Fibroblast of skin of back (primary cell): ENCODE data around the gene GNA12.

Experiments
- DNase-seq: peaks from one replicate; pipeline ENCODE4 v3.0.0-alpha.2; 2013

The GNA12 gene

DNA sequence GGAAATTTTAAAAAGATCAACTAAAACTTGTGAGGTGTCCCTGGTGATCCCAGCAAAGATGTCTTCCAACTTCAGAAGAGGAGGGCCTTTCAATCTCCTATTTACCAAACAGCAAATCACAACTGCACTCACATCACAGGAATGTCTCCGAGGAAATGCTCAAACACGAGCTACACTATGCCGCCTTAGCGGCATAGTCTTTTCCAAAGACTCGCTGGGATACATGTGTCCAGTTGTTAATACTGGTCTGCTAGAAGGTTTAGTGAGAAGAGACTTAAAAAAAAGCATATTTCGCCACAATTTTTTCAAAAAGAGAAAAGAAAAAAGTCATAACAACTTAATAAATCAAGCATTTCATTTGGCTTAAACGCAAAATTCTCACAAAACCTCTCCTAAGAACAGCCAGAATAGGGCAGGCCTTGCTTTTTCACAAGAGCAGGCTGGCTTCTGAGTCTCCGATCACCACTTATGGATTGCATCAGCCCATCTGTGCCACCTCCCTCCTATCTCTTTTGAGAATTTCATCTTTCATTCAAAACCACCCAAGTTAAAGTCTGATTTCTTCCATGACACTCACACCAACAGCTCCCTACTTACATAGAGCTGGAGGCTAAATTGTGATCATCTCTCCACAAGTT is 66.1 kb downstream of the GNA12 start:
- DNase-seq = no peak

GRCh38 chr7:2776401-2776800 is 67.7 kb downstream of the GNA12 start:
- DNase-seq = no peak

DNA sequence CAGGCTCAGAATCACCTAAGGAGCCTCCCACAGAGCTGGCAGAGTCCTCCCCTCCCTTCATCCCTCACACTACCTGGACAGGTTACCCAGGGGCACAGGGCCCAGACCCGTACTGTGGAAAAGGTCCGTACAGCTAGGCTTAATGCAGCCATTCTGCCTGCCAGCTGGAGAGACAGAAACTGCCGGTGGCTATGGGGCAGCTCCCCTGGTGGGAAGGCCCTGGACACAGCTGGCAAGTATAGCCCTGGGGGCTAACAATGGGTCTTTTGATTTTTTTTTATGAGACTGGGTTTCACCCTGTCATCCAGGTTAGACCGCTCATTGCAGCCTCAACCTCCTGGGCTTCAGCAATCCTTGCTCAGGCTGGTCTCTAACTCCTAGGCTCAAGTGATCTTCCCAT is 68.3 kb downstream of the GNA12 start:
- DNase-seq = no peak

- DNase-seq = no peak
Measured at GRCh38 chr7:2775376-2775775, 68.7 kb downstream of the GNA12 start.

DNA sequence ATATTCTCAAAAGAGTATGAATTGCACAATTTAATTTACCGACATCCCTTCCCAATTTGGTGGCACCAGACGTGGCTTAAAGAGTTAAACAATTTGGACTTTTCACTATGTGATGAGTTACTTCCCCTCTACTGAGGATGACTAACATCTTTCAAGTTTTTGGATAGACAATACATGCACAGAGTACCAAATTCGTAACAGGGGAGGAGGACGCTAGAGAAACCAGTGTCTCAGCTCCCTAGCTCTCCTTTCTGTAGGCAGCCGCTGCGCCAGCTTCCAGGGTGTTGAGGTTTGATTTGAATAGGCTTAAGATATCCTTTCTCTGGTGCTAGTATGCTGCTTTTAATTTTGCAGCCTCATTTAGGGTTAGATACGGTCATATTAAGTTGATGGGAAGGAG is 69.2 kb downstream of the GNA12 start:
- DNase-seq = no peak

DNA sequence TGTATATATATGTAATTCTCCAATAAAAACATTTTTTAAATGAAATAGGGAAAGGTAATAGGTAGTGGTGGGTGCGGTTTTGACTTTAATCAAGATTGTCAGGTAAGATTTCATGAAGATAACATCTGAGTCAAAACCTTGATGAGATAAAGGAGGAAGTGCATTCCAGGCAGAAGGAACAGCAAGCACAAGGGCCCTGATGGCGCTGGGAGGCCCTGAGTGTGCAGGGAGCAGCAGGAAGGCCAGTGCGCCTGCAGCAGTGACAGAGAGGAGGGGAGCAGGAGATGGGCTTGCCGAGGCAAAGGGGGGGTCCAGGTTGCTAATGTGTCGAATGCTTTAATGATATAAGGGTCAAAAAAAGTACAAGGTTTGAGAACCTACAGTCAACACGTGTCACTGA is 69.8 kb downstream of the GNA12 start:
- DNase-seq = no peak

- no peak for DNase-seq
Measured at GRCh38 chr7:2773608-2774007, 70.5 kb downstream of the GNA12 start.

DNA sequence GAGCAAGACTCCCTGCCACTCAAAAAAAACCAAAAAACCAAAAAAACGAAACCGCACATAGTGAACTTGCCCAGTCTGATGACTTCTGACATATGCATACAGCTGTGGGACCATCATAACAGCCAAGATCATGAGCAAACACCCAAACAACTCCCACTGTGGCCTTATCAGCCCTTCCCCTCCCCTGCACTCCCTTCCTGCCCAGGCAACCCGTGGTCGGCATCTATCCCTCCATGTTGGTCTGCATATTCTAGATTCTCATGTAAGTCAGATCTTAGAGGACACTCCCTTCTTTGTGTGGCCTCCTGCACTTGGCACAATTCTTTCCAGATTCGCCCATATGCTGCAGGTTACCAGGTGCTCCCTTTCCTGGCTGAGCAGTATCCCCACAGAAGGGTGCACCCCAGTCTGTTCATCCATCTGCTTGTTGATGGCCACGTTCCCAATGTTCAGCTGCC is 72.8 kb downstream of the GNA12 start:
- DNase-seq = no peak

DNA sequence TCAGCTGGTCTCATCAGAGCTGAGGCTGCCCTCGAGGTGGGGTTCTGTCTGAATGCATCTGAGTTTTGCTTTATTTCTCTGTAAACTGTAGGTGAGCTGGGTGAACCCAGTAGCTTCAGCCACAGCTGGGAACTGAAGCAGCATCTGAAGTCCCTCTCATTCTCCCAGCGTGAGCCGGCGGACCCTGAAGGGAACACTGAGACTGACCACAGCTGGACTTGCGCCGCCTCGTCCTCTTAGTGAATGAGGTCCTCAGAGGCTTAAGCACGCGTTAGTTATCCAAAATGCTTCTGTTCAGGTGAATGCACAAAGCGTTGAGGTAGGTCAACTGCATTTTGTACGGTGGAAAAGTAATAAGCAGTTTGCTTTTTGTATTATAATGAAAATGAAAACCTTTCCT is 79.5 kb downstream of the GNA12 start:
- DNase-seq = no peak

- no peak for DNase-seq
Measured at GRCh38 chr7:2763597-2763996, 80.5 kb downstream of the GNA12 start.

GRCh38 chr7:2761801-2762497 is 82.2 kb downstream of the GNA12 start:
- no peak for DNase-seq

- DNase-seq = no peak
Measured at GRCh38 chr7:2761131-2761624, 82.9 kb downstream of the GNA12 start.

DNA sequence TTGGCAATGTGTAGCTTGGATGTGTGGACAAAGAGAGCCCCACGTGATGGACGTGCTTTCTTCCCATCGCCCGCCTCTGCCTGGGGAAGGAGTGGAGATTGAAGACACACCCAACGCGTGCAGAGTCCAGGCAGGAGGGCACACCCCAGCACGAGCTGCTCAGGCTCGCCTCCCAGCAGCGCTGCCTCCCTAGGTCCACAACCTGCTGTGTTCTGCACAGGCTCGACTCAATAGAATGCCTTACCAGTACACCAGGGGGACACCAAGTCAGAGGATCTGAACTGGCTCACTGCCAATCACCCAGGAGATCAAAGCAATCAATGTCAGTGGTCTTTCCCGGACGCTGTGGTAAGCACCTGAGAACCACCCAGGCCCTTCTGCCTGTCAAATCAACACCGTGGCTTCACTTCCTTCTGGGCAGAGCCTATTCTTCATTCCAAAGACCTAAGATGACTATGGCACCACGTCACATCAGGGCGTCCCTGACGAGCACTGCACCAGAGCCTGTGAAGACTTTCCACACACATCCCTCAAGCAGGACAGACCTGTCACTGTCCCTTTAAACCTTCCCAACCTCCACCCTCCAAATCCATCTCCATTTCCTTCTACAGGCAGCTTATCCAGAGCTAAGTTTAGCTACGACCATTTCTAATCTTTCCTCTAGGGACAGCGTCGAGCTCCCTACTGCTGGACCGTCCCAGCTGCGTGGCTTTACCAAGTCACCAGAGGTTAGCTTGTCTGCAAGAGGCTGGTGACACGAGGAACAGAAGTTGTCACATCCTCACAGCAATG is 83.8 kb downstream of the GNA12 start:
- DNase-seq = peak; percentile 67

DNA sequence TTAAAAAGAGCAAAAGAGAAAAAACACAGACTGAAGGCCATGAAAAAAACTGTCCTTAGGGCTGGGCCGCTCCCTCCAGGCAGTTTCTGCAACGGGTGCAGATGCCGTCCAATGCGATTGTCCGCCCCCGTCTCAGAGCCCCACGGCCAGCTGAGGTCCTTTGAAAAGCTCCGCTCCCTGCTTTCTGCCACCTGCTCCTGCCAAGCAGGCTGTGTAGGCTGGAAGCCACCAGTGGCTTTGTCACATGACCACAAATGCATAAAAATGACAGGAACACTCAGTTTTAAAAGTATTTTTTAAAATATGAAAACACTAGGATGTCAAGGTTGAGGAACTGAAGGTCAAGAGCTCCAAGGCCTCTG is 84.4 kb downstream of the GNA12 start:
- DNase-seq = no peak

GRCh38 chr7:2758673-2759616 is 85.2 kb downstream of the GNA12 start:
- no peak for DNase-seq

DNA sequence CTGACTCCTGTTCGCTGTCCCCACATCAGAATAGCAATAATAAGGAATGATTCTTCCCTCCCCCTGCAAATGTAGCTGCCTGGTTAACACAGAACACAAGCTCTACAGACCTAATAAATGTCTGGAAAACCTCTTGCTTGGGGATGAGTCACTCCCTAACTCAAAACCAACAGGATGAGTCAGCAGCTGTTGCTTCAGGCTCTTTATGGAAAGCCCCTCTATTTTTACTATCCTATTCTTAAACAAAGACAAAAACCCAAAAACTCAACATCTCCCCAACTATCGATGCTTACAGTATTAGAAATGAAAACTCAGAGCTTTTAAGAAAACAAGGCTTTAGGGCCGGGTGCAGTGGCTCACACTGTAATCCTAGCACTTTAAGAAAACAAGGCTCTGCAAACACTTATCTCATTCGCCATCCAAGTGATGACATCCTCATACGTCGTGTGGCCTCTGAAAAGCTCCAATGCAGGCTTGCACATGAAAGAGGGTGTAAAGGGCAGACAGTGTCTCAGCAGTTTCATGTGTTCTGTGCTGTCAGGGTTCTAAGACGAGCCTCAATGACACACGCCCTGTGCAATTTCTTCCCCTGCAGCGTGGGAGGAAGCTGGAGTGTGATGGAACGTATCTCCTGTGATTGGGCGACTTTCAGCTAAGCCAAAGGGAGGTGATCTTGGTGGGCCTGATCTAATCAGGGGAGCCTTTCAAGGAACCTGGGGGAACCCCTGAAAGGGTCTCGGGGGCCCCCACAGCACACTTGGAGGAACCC is 86.0 kb downstream of the GNA12 start:
- DNase-seq = peak; percentile 99

GRCh38 chr7:2757361-2757903 is 86.7 kb downstream of the GNA12 start:
- no peak for DNase-seq

DNA sequence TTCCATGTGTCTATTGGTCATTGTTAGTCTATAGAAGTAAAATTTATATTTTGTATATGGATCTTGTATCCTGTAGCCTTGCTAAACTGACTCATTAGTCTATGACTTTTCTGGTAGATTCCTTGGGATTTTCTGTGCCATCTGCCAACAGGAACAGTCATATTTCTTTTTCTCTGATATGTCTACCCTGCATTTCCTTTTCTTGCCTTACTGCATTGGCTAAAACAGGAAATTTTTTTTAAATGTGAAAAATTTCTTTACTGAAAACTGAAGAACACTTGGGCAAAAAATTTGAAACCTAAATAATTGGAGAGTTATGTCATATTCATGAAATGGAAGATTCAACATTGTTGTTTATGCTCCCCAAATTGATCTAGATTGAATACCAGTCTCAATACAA is 88.6 kb downstream of the GNA12 start:
- DNase-seq = no peak

- no peak for DNase-seq
Measured at GRCh38 chr7:2754912-2755311, 89.2 kb downstream of the GNA12 start.

DNA sequence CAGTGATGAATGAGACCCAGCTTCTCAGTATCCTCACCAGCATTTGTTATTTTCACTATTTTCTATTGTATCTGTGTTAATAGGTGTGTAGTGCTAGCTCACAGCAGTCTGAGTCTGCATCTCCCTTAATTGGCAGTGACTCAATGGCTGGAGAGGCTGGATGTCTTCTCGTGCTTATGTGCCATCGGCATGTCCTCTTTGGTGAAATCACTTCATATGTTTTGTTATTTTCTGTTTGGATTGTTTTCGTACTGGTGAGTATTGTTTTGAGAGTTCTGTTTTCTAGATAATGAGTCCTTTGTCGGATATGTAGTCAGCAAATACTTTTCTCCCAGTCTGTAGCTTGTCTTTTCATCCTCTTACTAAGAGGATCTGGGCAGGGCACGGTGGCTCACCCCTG is 90.0 kb downstream of the GNA12 start:
- peak; percentile 64 for DNase-seq

- DNase-seq = no peak
Measured at GRCh38 chr7:2753148-2753547, 91.0 kb downstream of the GNA12 start.
